DOHH2 (cell line): Measurements from ENCODE around the gene GRID1.

Experiments used
- H3F3A ChIP-seq: fragments of 200-600 bp; sonication (generic), shearing (Covaris generic); 2 replicates; pipeline ENCODE4 v1.6.0; 2016; ENCODE audit warnings: antibody characterized with exemption, mild to moderate bottlenecking; ENCODE audit not compliant: control insufficient read depth, insufficient read depth
- H3K27ac ChIP-seq: fragments of 200-600 bp; sonication (generic); 2 replicates; pipeline ENCODE4 v1.5.1; 2014; ENCODE audit warnings: low read depth, mild to moderate bottlenecking, low read length, moderate library complexity
- H3K27me3 ChIP-seq: fragments of 200-600 bp; sonication (generic); 2 replicates; pipeline ENCODE4 v1.6.1; 2014; ENCODE audit warnings: mild to moderate bottlenecking, low read length, mixed read lengths; ENCODE audit not compliant: control insufficient read depth
- H3K36me3 ChIP-seq: fragments of 200-600 bp; sonication (generic); 2 replicates; pipeline ENCODE4 v1.6.1; 2014; ENCODE audit warnings: mild to moderate bottlenecking, low read length, moderate library complexity, mixed read lengths; ENCODE audit not compliant: control insufficient read depth
- H3K4me1 ChIP-seq: fragments of 200-600 bp; sonication (generic); 2 replicates; pipeline ENCODE4 v1.6.1; 2014; ENCODE audit warnings: mild to moderate bottlenecking, low read length, mixed read lengths; ENCODE audit not compliant: control insufficient read depth
- H3K4me2 ChIP-seq: fragments of 200-600 bp; sonication (generic); 2 replicates; pipeline ENCODE4 v1.6.0; 2014; ENCODE audit warnings: mild to moderate bottlenecking, low read length, moderate library complexity
- H3K4me3 ChIP-seq: fragments of 200-600 bp; sonication (generic); 2 replicates; pipeline ENCODE4 v1.5.1; 2014; ENCODE audit warnings: mild to moderate bottlenecking, low read length, mixed read lengths
- H3K79me2 ChIP-seq: fragments of 200-600 bp; sonication (generic); 2 replicates; pipeline ENCODE4 v1.6.1; 2014; ENCODE audit warnings: mild to moderate bottlenecking, low read length, mixed read lengths; ENCODE audit not compliant: control insufficient read depth
- H3K9me2 ChIP-seq: fragments of 200-600 bp; sonication (generic); replicated peaks from 2 replicates; pipeline ENCODE4 v1.6.1; 2014; ENCODE audit warnings: mild to moderate bottlenecking, low read length, mixed read lengths; ENCODE audit not compliant: control insufficient read depth
- H3K9me3 ChIP-seq: fragments of 200-600 bp; sonication (generic); 2 replicates; pipeline ENCODE4 v1.6.1; 2014; ENCODE audit warnings: antibody characterized with exemption, low read length, mixed read lengths; ENCODE audit not compliant: control insufficient read depth, insufficient read depth
- H4K20me1 ChIP-seq: fragments of 200-600 bp; sonication (generic); 2 replicates; pipeline ENCODE4 v1.6.0; 2014; ENCODE audit warnings: low read depth, mild to moderate bottlenecking, antibody characterized with exemption, low read length, moderate library complexity; ENCODE audit not compliant: control insufficient read depth, insufficient read depth
- EZH2phosphoT487 ChIP-seq: fragments of 200-600 bp; sonication (generic); IDR thresholded peaks from 2 replicates; pipeline ENCODE4 v1.6.1; 2017; ENCODE audit warnings: borderline replicate concordance, mild to moderate bottlenecking, antibody characterized with exemption, low read length, moderate library complexity, mixed read lengths
- TF ChIP-seq, protein P1 (sequence below): fragments of 200-600 bp; sonication (generic); IDR thresholded peaks from one replicate; pipeline ENCODE4 v1.5.1; 2014; ENCODE audit warnings: antibody characterized with exemption, mild to moderate bottlenecking, low read depth, low read length; ENCODE audit not compliant: poor library complexity, severe bottlenecking

GRID1 gene

DNA sequence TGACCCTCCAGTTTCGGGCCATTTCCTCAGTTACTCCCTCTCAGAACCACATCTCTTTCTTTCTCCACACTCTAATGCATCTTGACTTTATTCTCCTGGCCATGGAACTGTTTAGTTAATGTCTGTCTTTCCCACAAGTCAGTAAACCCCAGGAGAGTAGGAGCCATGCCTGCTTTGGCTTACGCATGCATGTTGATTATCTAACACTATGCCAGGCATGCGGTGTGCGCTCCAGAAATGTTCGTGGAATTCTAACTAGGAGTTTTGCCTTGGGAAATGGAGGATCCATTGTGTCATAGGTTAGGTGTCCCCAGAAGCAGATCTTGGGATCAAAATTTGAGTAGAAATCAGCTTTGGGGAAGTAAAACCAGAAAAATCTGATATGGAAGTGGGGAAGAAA lies 308.9 kb downstream of the GRID1 start:
- Histone ChIP-seq H3K27ac (no peak overlapping the region), H3K4me3 (no peak overlapping the region), H3F3A (no peaks in the 10 kb centered on the region), H3K27me3 (no peaks in the 10 kb centered on the region), H3K79me2 (no peaks in the 10 kb centered on the region), H3K4me2 (no peak overlapping the region), H3K36me3 (no peaks in the 10 kb centered on the region), H3K9me2 (no peaks in the 10 kb centered on the region), H3K9me3 (no peaks in the 10 kb centered on the region), H3K4me1 (no peaks in the 10 kb centered on the region), H4K20me1 (no peaks in the 10 kb centered on the region)
- TF ChIP-seq, protein P1, sequence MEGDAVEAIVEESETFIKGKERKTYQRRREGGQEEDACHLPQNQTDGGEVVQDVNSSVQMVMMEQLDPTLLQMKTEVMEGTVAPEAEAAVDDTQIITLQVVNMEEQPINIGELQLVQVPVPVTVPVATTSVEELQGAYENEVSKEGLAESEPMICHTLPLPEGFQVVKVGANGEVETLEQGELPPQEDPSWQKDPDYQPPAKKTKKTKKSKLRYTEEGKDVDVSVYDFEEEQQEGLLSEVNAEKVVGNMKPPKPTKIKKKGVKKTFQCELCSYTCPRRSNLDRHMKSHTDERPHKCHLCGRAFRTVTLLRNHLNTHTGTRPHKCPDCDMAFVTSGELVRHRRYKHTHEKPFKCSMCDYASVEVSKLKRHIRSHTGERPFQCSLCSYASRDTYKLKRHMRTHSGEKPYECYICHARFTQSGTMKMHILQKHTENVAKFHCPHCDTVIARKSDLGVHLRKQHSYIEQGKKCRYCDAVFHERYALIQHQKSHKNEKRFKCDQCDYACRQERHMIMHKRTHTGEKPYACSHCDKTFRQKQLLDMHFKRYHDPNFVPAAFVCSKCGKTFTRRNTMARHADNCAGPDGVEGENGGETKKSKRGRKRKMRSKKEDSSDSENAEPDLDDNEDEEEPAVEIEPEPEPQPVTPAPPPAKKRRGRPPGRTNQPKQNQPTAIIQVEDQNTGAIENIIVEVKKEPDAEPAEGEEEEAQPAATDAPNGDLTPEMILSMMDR = no peak
- no peak for TF ChIP-seq EZH2phosphoT487

DNA sequence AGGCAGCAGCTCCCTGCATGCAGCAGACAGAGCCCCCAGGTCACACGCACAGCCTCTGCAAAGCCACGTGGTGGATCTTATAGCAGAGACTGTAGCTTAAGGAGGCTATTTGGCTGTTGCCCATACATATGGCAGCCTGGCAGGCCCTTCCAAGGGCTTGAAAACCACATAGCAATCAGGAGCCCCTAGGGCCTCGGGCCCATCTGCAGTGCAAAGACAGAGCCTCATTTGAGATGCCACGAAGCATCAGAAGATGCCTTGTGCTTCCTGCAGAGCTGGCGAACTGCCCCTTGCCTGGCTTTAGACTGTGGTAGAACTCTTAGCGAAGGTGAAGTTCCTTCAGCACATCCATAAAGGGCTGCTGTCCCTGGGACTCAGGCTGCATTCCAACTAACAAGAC lies 309.9 kb downstream of the GRID1 start:
- no peaks in the 10 kb centered on the region for H3K36me3 ChIP-seq

DNA sequence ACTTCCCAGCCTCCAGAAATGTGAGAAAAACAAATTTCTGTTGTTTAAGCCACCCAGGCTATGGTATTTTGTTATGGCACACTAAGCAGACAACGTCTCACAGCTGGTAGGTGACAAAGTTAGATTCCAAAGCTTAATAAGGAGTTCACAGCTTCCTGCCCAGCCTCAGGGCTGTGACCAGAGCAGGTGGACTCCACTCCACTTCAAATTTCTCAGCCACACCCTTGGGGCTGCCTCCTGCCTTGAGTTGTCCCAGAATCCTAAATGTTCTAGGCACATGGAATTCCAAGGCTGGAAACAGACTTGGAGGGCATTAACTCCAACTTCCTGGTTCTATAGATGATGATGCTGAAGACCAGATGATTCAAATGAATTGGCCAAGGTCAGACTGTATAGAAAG lies 310.7 kb downstream of the GRID1 start:
- Histone ChIP-seq H3K4me1 (no peaks in the 10 kb centered on the region), H3K9me3 (no peaks in the 10 kb centered on the region), H3K79me2 (no peaks in the 10 kb centered on the region), H3K27ac (no peak overlapping the region), H3K4me3 (no peak overlapping the region), H3K27me3 (no peaks in the 10 kb centered on the region), H3K4me2 (no peak overlapping the region), H3K9me2 (no peaks in the 10 kb centered on the region), H4K20me1 (no peaks in the 10 kb centered on the region), H3F3A (no peaks in the 10 kb centered on the region), H3K36me3 (no peaks in the 10 kb centered on the region)
- TF ChIP-seq EZH2phosphoT487 = no peak
- TF ChIP-seq, protein P1 = no peak

More for the DNA sequence above, 309.9 kb downstream of the GRID1 start:
- no peaks in the 10 kb centered on the region for H3K9me2 ChIP-seq
- no peaks in the 10 kb centered on the region for H3K27me3 ChIP-seq
- TF ChIP-seq EZH2phosphoT487 = no peak
- TF ChIP-seq, protein P1 = no peak
- no peak overlapping the region for H3K4me2 ChIP-seq
- no peak overlapping the region for H3K27ac ChIP-seq
- H3K9me3 ChIP-seq = no peaks in the 10 kb centered on the region
- H3K4me1 ChIP-seq = no peaks in the 10 kb centered on the region
- no peaks in the 10 kb centered on the region for H4K20me1 ChIP-seq
- no peak overlapping the region for H3K4me3 ChIP-seq
- H3K79me2 ChIP-seq = no peaks in the 10 kb centered on the region
- no peaks in the 10 kb centered on the region for H3F3A ChIP-seq

DNA sequence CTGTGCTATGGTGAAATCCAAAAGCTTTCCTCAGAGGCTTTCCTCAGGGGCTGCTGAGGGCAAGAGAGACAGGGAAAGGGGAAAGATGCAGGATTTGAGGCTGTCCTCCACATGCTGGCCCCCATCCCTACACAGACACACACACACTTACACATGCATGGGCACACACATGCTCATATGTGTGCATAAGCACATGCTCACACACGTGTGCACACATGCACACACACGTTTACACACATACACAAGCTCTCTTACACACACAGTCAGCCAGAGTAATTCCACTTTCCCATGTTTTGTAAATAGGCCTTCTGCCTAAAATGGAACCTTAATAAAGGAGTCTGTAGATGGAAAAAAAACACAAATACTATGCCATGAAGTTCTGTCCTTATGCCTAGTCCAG lies 312.9 kb downstream of the GRID1 start:
- H4K20me1 ChIP-seq = no peaks in the 10 kb centered on the region
- H3K27ac ChIP-seq = no peak overlapping the region
- no peak overlapping the region for H3K4me2 ChIP-seq
- no peaks in the 10 kb centered on the region for H3F3A ChIP-seq
- TF ChIP-seq, protein P1 = no peak
- no peak for TF ChIP-seq EZH2phosphoT487
- no peaks in the 10 kb centered on the region for H3K27me3 ChIP-seq
- no peaks in the 10 kb centered on the region for H3K4me1 ChIP-seq
- no peaks in the 10 kb centered on the region for H3K36me3 ChIP-seq
- no peak overlapping the region for H3K4me3 ChIP-seq
- no peaks in the 10 kb centered on the region for H3K9me3 ChIP-seq
- no peaks in the 10 kb centered on the region for H3K79me2 ChIP-seq
- no peaks in the 10 kb centered on the region for H3K9me2 ChIP-seq
